Hippocampal formation (tissue), 2 donors: Measurements from ENCODE around the gene MTREX.
A peak's percentile ranks its signal among the peaks of the same experiment; 100 is the strongest.

ENCODE experiments used
- DNase-seq, 2 donors: peaks; one replicate each; lab custom pipeline; 2025; lab: John Stamatoyannopoulos, UW

MTREX gene

DNA sequence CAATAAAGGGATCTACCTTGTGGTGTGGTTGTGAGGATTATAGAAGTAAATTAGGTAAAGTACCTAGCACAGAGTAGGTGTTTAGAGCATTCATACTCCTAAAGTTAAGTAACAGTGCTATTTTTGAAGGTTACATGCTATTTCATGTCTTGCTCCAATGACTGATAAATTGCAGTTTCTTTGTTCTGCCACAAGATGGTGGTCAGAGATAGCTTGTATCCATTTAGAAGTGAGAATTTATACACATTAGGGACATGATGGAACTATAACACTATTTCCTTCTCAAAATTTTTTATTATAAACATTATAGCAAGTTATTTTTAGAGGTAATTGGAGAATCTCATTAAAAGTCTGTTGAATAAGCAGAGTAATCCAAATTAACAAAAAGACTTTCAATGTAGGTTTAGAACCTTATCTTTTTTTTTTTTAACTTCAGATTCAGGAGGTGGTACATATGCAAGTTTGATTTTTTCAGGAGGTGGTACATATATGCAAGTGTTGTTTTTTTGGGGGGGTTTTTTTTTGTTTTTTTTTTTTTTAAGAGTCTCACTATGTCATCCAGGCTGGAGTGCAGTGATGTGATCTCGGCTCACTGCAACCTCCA lies 17.1 kb downstream of the MTREX start:
- DNase-seq, result peak in 1 of 2 donors; percentile 52

DNA sequence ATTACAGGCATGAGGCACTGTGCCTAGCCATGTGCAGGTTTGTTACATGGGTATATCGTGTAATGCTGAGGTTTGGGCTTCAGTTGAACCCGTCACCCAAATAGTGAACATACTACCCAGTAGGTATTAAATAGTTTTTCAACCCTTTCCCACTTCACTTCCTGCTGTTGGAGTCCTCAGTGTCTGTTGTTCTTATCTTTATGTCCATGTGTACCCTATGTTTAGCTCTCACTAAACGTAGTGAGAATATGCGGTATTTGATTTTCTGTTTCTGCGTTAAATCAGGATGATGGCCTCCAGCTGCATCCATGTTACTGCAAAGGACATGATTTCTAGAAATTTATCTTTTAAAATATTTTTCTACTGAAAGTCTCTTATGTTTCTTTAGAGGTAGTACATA lies 17.8 kb downstream of the MTREX start:
- no peak for DNase-seq

DNA sequence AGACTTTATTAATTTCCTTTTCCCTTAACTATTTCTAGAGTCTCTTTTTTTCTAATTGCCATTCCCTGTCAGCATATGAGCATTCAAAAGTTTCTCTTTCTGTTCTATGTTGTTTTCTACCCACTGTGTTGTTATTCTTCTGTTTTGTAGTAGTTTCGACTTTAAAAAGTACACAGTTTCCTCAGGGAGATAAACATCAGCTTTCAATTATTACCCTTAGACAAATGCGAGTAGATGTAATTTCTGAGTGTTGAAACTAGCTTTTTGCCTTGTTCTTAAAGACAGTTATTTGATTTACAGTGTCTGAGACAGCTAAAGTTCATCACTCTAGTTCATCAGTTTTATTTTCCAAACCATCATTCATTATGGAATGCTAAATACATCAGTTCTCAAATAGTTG lies 19.5 kb downstream of the MTREX start:
- no peak for DNase-seq

DNA sequence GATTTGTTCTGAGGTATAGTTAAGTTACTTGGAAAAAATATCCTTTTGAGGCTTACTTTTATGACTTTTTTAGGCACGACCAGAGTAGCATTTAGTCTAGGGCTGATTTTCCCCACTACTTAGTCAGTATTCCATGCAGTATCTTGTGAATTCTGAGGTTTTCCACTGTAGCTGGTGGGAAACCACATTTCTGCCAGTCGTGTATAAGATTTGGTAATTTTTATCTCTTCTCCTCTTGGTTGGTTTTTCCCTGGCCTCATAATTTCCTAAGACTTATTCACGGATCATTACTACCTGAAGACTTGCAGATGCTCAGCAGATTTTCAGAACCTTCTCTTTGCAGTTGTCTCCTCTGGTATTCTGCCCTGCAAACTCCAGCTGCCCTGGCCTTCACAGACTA lies 23.5 kb downstream of the MTREX start:
- no peak for DNase-seq

DNA sequence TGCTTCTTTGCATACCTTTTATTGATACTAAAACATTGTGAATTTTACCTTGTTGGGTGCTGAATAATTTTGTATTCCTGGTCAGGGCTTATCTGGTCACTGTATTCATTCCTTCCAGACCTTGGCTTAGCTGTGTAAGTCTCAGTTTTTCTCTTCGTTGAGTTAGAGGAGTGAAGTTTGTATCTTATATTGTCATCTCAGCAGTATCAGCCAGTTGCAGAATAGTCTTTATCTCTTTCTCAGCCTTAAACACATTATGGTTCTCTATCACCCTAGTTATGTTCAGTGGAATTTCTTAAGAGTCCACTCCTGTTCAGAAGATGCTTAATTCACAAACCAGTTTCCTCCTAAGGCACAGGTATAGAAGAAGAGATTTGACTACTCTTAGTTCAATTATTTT lies 25.2 kb downstream of the MTREX start:
- DNase-seq, result no peak

DNA sequence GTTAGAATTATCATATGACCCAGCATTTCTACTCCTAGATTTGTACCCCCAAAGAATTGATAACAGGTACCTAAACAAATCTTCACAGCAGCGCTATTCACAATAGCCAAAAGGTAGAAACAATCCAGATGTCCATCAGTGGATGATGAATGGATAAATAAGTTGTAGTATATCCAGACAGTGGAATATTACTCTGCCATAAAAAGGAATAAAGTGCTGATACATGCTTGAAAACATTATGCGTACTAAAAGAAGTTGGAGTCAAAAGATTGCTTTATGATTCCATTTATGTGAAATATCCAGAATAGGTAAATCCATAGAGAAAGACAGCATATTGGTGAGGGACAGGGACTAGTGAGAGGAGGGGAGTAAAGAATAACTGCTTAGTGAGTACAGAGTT lies 26.0 kb downstream of the MTREX start:
- DNase-seq, result no peak

DNA sequence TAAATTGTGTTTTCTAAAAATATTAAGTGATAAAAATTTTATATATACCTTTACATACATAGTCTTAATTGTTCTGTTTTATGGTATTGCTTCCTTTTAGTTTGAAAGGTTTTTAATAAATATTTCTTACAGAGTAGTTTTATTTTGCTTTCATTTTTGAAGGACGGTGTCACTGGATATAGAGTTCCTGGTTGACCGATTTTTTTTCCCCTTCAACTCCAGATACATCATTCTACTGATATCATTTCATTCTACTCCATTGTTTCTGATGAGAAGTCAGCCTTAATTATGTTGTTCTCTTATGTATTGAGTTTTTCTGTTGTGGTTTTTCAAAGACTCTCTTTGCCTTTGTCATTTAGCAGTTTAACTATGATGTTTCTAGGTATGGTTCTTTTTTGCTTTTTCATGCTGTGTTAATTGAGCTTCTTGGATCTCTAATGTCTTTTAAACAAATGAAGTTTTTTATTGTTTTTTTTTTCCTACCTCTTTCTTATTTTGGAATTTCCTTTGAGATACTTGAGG lies 30.4 kb downstream of the MTREX start:
- DNase-seq, result no peak

DNA sequence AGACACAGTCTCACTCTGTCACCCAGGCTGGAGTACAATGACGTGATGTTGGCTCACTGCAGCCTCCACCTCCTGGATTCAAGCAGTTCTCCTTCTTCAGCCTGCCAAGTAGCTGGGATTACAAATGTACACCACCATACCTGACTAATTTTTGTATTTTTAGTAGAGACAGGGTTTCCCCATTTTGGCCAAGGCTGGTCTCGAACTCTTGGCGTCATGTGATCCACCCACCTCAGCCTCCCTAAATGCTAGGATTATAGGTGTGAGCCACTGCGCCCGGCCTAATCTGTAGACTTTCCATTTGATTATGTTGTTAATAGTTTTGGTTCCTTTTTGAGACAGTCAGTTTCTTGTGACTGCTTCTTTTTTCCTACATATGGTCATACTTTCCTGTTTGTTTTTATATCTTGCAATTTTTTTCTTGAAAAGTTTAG lies 31.0 kb downstream of the MTREX start:
- DNase-seq, result no peak

DNA sequence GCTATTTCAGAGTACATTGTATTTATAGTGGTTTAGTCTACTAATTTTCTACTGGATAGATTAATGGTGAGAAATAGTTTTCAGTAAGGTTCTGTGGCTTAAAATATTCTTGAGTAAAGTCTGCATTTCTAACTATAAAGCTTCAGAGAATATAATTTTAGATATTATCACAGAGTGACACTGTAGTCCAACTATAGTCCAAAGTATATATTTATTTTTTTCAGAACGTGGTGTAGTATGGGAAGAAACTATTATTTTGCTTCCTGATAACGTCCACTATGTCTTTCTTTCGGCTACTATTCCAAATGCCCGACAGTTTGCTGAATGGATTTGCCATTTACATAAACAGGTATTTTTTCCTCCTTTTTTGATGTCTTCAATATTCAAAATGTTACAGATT lies 35.3 kb downstream of the MTREX start:
- DNase-seq, result no peak

DNA sequence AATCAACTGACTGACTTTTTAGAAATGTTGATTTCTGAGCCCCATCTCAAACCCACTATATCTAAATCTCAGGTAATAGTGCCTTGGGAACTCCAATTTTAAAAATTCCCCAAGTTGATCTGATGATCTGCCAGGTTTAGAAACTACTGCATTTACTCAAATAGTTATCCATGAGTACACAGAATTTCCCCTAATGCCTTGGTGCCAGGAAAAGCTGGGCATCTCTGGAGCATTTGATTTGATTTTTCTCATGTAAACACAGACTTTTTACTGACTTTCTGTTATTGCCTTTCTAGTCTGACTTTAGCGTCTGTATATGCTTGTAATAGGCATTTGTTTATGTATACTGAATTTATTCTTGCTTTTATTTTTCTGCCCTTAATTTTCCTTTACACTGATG lies 35.8 kb downstream of the MTREX start:
- DNase-seq, result no peak

DNA sequence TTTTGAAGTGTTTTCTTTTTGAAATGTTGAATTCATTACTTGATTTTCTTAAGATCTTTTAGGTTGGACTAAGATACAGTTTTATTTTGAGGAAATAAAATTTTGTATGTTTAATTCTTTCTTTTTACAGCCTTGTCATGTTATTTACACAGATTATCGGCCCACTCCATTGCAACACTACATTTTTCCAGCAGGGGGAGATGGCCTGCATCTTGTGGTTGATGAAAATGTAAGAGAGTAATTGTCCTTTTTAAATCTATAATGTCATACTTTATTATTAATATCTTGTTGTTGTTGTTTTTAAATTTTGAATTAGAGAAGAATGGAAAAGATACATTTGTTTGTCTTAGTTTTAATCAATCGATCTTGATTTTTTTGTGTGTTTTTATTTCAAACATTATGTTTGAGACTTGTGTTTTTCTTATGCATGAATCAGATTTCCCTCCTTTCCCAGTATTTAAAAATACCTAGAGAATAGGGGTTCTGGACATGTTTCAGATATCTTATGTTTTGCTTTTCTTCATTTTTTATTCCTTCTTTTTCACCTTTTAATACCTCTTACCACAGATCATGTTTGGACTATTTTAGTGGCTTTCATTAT lies 36.7 kb downstream of the MTREX start:
- DNase-seq, result peak; percentile 39 to 48

DNA sequence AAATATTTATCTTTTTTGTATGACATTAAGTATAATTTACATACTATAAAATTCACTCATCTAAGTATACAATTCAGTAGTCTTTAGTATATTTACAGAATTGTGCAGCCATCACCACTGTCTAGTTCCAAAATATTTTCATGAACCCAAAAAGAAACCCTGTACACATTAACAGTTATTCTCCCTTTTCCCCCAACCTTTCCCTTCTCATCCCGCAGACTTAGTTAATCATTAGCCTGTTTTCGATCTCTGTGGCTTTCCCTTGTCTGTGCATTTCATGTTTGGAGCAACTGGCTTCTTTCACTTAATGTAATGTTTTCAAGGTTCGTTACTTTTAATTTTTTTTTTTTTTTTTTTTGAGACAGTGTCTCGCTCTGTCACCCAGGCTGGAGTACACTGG lies 37.5 kb downstream of the MTREX start:
- no peak for DNase-seq

DNA sequence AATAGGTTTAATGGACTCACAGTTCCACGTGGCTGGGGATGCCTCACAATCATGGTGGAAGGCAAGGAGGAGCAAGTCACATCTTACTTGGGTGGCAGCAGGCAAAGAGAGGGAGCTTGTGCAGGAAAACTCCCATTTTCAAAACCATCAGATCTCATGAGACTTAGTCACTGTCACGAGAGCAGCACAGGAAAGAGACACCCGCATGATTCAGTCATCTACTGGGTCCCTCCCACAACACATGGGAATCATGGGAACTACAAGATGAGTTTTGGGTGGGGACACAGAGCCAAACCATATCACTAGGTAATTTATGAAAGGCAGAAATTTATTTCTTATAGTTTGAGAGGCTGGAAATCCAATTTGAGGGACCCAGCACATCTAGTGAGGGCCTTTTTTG lies 40.0 kb downstream of the MTREX start:
- DNase-seq, result no peak

DNA sequence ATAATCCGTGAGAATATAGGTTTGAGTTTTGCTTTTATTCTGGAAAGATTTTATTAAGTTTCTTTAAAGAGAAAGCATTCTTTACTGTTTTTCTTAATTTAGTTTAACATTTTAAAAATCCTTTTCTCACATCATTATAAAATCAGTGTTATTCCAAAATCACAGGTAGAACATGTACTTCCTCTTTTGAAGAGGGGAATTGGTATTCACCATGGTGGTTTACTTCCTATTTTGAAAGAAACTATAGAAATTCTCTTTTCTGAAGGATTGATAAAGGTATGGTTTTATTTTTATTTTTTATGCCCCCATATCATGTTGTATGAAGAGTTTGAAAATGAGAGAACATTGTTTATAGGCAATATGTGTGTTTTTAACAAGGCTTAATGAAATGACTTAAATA lies 43.0 kb downstream of the MTREX start:
- DNase-seq, result no peak

DNA sequence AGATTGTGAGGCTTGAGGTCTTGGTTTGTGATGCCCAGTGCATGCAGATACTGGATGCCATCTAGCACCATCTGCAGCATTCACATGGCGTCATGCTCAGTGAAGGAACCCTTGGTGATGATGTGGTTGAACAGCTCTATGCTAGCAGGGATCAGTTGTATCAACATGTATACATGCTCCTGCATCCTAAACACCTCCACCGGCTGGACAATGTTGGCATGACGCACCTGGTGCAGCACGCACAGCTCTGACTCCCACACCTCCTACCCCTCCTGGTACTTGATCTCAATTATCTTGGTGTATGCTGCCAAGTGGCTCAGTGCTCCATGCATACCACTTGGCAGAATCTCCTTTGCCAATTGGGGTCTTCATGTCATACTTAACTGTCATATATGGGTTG lies 49.1 kb downstream of the MTREX start:
- no peak for DNase-seq

DNA sequence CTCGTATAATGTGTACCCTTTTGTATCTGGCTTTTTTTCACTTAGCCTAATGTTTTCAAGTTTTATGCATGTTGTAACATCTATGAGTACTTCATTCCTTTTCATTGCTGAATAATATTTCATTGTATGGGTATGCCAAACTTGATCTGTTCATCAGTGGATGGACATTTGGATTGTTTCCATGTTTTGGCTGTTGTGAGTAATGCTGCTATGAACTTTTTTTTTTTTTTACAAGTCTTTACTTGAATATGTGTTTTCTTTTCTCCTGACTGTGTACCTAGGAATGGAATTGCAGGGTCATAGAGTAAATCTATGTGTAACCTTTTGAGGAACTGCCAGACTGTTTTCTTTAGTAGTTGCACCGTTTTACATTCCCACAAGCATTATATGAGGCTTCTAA lies 52.4 kb downstream of the MTREX start:
- DNase-seq, result no peak

DNA sequence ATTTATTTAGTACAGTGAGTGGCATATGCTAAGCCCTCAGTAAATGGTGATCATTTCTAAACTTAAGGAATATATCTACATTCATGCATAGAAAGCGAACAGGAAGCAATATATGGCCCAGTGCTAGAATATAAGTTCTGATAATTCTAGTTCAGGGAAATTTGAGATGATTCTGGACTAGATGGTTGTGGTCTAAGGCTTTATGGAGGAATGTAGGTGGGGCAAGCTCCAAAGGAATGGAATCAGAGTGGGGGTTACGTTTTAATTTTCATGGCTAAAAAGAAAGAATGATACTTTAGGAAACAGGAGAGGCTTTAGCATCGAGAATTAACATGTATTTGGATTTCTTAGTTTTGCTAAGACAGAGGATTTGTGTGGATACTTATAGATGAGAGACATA lies 56.1 kb downstream of the MTREX start:
- DNase-seq, result no peak

DNA sequence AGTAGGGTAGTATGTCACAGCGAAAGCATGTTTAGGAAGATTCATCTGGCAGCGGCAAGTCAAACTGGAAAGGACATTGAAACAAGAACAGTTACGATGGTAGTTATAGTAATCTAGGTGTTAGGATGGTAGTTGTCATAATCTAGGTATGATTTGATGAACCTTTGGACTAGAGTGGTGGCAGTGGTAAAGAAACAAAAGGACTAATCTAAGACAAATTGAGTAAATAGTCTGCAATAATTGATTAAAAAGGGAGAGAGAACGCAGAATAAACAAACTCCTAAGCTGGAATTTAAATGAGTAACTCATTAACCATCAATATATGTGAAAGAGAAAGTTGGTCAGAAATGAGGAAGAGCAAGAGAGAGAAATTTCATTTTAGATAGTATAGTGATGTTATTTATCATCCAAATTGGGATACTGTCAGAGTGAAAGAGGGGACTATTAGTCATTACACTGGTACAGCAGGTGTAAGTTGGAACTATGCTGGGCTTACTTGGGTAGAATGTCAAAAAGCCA lies 56.8 kb downstream of the MTREX start:
- DNase-seq, result no peak

DNA sequence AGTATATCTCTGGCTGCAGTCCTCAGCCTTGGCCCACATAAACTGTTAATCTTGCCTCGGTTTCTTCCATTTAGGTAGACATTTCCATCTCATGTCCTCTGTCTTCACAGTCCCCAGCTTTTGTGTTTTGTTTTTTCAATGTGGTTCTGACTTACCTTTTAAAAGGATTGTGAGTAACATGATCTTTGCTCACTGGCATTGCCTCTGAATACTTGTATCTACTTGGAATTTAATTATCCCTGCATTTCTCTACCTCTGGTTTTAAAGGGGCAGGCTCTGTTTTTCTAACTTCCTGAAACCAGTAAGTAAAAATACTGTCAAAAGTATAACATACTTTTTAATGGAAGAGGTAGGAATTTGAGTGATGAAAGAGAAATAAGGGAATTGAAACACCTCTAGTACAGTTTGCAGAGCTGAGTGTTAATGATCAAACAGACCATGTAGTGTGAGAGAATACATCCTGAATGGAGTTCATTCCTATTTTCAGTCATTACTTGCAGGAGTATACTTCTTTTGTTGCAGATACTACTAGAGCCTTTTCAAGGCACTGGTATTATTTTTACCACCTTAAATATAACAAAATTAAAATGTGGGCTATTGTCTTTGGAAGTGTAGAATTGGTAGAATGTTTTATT lies 62.6 kb downstream of the MTREX start:
- no peak for DNase-seq

DNA sequence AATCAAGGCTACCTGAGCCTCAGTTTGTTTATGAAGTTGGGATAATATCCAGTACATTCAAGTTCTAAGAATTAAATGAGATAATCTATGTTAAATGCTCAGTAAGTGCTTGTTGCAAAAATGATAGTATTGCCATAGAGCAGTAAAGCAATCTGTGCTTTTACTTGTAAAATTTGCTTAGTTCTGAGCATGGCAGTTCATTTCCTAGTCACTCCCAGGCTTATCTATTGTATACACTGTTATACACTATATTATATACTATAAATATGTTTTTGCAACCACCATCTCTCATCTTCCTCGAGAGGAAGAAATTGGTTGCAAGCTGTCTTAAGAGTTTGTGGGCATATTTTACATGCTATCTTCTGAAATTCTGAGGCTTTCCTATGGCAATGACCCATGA lies 63.4 kb downstream of the MTREX start:
- DNase-seq, result no peak

DNA sequence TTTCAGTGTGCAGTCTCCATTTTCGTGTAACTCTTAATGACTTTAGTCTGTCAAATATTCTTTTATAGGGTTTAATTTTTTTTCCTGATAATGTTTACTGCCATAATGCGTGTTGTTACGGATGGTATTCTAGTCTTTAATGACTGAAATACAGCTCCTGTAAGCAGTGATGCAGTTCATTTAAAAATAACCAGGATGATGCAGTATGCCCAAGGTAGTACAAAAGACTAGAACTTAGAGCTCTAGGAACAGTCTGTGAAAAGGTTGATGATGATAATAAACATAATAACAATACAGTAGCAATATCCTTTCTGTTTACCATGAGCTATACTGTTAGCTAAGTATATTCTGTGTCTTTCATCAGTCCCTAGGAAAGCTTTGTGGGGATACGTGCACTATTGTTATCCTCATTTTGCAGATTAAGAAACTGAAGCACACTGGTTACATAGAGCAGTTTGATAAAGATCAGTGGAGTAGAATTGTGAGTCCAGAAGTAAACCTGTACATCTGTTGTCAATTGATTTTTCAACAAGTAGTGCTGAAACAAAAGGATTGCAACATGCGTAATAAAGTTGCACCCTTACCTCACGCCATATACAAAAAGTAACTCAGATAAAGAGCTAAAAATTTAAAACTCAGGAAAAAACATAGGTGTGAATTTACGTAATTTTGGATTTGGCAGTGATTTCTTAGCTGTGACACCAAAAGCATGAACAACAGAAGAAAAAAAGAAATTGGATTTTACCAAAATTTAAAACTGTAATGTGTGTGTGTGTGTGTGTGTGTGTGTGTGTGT lies 64.5 kb downstream of the MTREX start:
- DNase-seq, result no peak

DNA sequence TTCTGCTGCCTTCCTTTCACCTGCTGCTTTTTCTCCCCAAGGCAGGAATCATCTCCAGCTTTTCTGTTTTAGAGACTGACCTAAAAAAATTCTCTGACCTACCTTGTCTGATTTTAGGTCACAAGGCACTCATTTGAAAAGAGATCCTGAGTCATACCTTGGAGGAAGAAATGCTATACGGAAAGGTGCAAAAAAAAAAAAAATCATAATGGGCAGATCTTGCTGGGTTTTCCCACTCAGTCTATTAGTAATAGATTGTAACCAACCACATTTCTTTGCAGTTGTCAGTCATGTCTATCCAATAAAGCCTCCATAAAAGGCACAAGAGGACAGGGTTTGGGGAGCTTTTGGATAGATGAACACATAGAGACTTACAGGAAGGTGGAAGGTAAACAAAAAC lies 70.0 kb downstream of the MTREX start:
- no peak for DNase-seq

DNA sequence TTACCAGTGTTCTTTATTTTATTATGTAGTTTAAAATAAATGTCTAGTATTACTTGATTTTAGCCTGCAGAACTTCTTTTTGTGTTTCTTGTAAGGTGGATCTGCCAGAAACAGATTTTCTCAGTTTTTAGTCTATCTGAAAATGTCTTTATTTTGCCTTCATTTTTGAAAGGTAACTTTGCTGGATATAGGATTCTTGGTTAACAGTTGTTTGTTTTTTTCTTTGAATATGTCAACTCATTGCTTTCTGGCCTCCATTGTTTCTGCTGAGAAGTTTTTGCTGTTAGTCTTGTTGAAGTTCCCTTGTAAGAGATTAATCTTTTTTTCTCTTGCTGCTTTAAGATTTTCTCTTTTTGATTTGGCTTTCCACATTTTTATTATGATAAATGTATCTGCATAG lies 75.5 kb downstream of the MTREX start:
- DNase-seq, result no peak
